Neural cell (in vitro differentiated cells): ENCODE measurements around the gene KRTAP10-1. TPM values are rescaled to one million over a fixed set of nuclear protein-coding genes. Genes with fewer than 3 reads are reported as not detected.

ENCODE experiments used
- H2AFZ ChIP-seq: fragments of 200-600, 300-800 bp; sonication (generic), shearing (Covaris generic); 2 replicates; pipeline ENCODE4 v1.6.0; 2014; ENCODE audit warnings: low read depth, mild to moderate bottlenecking, antibody characterized with exemption, low read length, moderate library complexity
- H3F3A ChIP-seq: fragments of 200-600 bp; shearing (Covaris generic); 2 replicates; pipeline ENCODE4 v1.6.1; 2016; ENCODE audit warnings: mild to moderate bottlenecking, moderate library complexity, mixed read lengths, antibody characterized with exemption, low read length; ENCODE audit not compliant: insufficient read depth, poor library complexity, severe bottlenecking
- H3K27ac ChIP-seq: fragments of 200-600, 300-800 bp; sonication (generic), shearing (Covaris generic); 2 replicates; pipeline ENCODE4 v1.5.1; 2014; ENCODE audit warnings: mild to moderate bottlenecking, low read length, moderate library complexity
- H3K27me3 ChIP-seq: fragments of 300-800, 200-600 bp; sonication (generic), shearing (Covaris generic); 2 replicates; pipeline ENCODE4 v1.6.0; 2014; ENCODE audit warnings: mild to moderate bottlenecking, low read depth, low read length, moderate library complexity; ENCODE audit not compliant: insufficient read depth
- H3K36me3 ChIP-seq: fragments of 300-800, 200-600 bp; sonication (generic), shearing (Covaris generic); 2 replicates; pipeline ENCODE4 v1.5.1; 2014; ENCODE audit warnings: mild to moderate bottlenecking, antibody characterized with exemption, low read length, moderate library complexity; ENCODE audit not compliant: insufficient read depth
- H3K4me2 ChIP-seq: fragments of 300-800, 200-600 bp; sonication (generic), shearing (Covaris generic); 2 replicates; pipeline ENCODE4 v1.6.0; 2014; ENCODE audit warnings: mild to moderate bottlenecking, low read length
- H3K4me3 ChIP-seq: fragments of 300-800, 200-600 bp; sonication (generic), shearing (Covaris generic); 2 replicates; pipeline ENCODE4 v1.5.1; 2014; ENCODE audit warnings: mild to moderate bottlenecking, low read length, moderate library complexity
- H3K79me2 ChIP-seq: fragments of 200-600 bp; shearing (Covaris generic); replicated peaks from 2 replicates; pipeline ENCODE4 v1.6.0; 2014; ENCODE audit warnings: mild to moderate bottlenecking, low read length, moderate library complexity; ENCODE audit not compliant: insufficient read depth
- H3K9ac ChIP-seq: fragments of 300-800, 200-600 bp; sonication (generic), shearing (Covaris generic); 2 replicates; pipeline ENCODE4 v1.6.1; 2016; ENCODE audit warnings: mild to moderate bottlenecking, low read length, mixed read lengths
- H3K9me2 ChIP-seq: fragments of 200-600 bp; shearing (Covaris generic); 2 replicates; pipeline ENCODE4 v1.6.1; 2016; ENCODE audit warnings: mild to moderate bottlenecking, low read length, mixed read lengths; ENCODE audit not compliant: insufficient read depth
- H3K9me3 ChIP-seq: fragments of 200-600, 300-800 bp; sonication (generic), shearing (Covaris generic); 2 replicates; pipeline ENCODE4 v1.6.1; 2016; ENCODE audit warnings: mild to moderate bottlenecking, mixed run types, low read length, moderate library complexity, mixed read lengths
- H4K20me1 ChIP-seq: fragments of 200-600 bp; shearing (Covaris generic); 2 replicates; pipeline ENCODE4 v1.6.1; 2016; ENCODE audit warnings: mild to moderate bottlenecking, mixed run types; ENCODE audit not compliant: insufficient read depth
- CTCF ChIP-seq: fragments of 450-650 bp; IDR thresholded peaks from 2 replicates; pipeline ENCODE4 v1.5.1; 2014; ENCODE audit warnings: antibody characterized with exemption, mild to moderate bottlenecking, moderate library complexity; ENCODE audit not compliant: poor library complexity, severe bottlenecking
- EP300 ChIP-seq: fragments of 450-650 bp; conservative IDR thresholded peaks from 2 replicates; pipeline ENCODE4 v1.6.1; 2014; ENCODE audit warnings: antibody characterized with exemption, mild to moderate bottlenecking, moderate library complexity; ENCODE audit not compliant: poor library complexity, severe bottlenecking
- EZH2 ChIP-seq: fragments of 200-600, 300-800 bp; shearing (Covaris generic), sonication (generic); IDR thresholded peaks from 2 replicates; pipeline ENCODE4 v1.6.1; 2014; ENCODE audit warnings: antibody characterized with exemption, low read length, borderline replicate concordance, mild to moderate bottlenecking; ENCODE audit not compliant: insufficient read depth, poor library complexity, severe bottlenecking
- MXI1 ChIP-seq: fragments of 450-650 bp; conservative IDR thresholded peaks from 2 replicates; pipeline ENCODE4 v1.6.1; 2014; ENCODE audit warnings: antibody characterized with exemption, mild to moderate bottlenecking; ENCODE audit not compliant: poor library complexity, severe bottlenecking
- POLR2AphosphoS5 ChIP-seq: IDR thresholded peaks from 2 replicates; pipeline ENCODE4 v1.6.1; 2012
- RAD21 ChIP-seq: fragments of 450-650 bp; conservative IDR thresholded peaks from 2 replicates; pipeline ENCODE4 v1.6.1; 2014; ENCODE audit warnings: antibody characterized with exemption, mild to moderate bottlenecking, moderate library complexity
- REST ChIP-seq: IDR thresholded peaks from 2 replicates; pipeline ENCODE4 v1.6.1; 2012; ENCODE audit warnings: borderline replicate concordance
- SMC3 ChIP-seq: fragments of 450-650 bp; conservative IDR thresholded peaks from 2 replicates; pipeline ENCODE4 v1.6.1; 2014; ENCODE audit warnings: antibody characterized with exemption, mild to moderate bottlenecking, moderate library complexity; ENCODE audit not compliant: poor library complexity
- TAF1 ChIP-seq: IDR thresholded peaks from 2 replicates; pipeline ENCODE4 v1.6.1; 2012; ENCODE audit warnings: low read depth
- polyA plus RNA-seq: library from polyadenylated mRNA; depleted of rRNA; stranded (reverse); fragments of >200 nt; gene quantifications from 2 replicates; pipeline ENCODE4 v1.2.3, GENCODE V29; 2014

KRTAP10-1 gene
- polyA plus RNA-seq, 1 donor from 2014 or later, result not detected

GRCh38 chr21:44514746-44515358 lies 25.1 kb downstream of the KRTAP10-1 start:
- H3K9me2 ChIP-seq, result no peaks in the 10 kb centered on the region
- H3F3A ChIP-seq, result no peaks in the 10 kb centered on the region
- H3K9ac ChIP-seq, result no peak overlapping the region
- H3K36me3 ChIP-seq, result no peaks in the 10 kb centered on the region
- no peak overlapping the region for H2AFZ ChIP-seq
- H3K4me2 ChIP-seq, result no peak overlapping the region
- H3K79me2 ChIP-seq, result no peaks in the 10 kb centered on the region
- H3K27ac ChIP-seq, result no peak overlapping the region
- H3K9me3 ChIP-seq, result peaks cover 2% of the 10 kb centered on the region
- no peaks in the 10 kb centered on the region for H3K27me3 ChIP-seq
- no peak overlapping the region for H3K4me3 ChIP-seq
- TF ChIP-seq SMC3 (no peak), RAD21 (no peak), CTCF (no peak), EP300 (no peak), REST (no peak), TAF1 (no peak), POLR2AphosphoS5 (no peak), MXI1 (no peak), EZH2 (no peak)
- H4K20me1 ChIP-seq, result no peaks in the 10 kb centered on the region

GRCh38 chr21:44514218-44514520 lies 25.8 kb downstream of the KRTAP10-1 start:
- TF ChIP-seq EP300, result no peak
- no peak for TF ChIP-seq TAF1
- TF ChIP-seq SMC3, result no peak
- TF ChIP-seq EZH2, result no peak
- no peak for TF ChIP-seq REST
- TF ChIP-seq CTCF, result no peak
- no peak for TF ChIP-seq POLR2AphosphoS5
- no peak for TF ChIP-seq MXI1
- no peak for TF ChIP-seq RAD21
- H3K9me2 ChIP-seq, result no peaks in the 10 kb centered on the region
- no peaks in the 10 kb centered on the region for H3K9me3 ChIP-seq
- H3K4me3 ChIP-seq, result no peak overlapping the region
- no peaks in the 10 kb centered on the region for H3K36me3 ChIP-seq
- no peaks in the 10 kb centered on the region for H3K27me3 ChIP-seq
- H3K79me2 ChIP-seq, result no peaks in the 10 kb centered on the region
- no peak overlapping the region for H3K4me2 ChIP-seq
- H4K20me1 ChIP-seq, result no peaks in the 10 kb centered on the region
- H3F3A ChIP-seq, result no peaks in the 10 kb centered on the region
- no peak overlapping the region for H3K27ac ChIP-seq
- no peak overlapping the region for H3K9ac ChIP-seq
- H2AFZ ChIP-seq, result no peak overlapping the region
